Heart left ventricle (tissue), 16 donors: ENCODE results near the gene CD22. TPM values are rescaled to one million over a fixed set of nuclear protein-coding genes. Genes with fewer than 3 reads are reported as not detected.

Experiments used
- ATAC-seq, 4 donors: fragments of 200-7000 bp; cut with Tn5 transposase; one replicate each; pipeline ENCODE4 v1.9.1; 2020 to 2022; ENCODE audit warnings: moderate library complexity in 4 of 4, mild to moderate bottlenecking in 3 of 4, moderate number of reproducible peaks in 1 of 4
- DNase-seq, 5 donors: peaks; one replicate each; pipeline ENCODE4 v3.0.0-alpha.2; 2020
- H3K27ac ChIP-seq, 12 donors: fragments of 200-600 bp; sonication (generic) in 4 of 12; one replicate each; pipeline versions ENCODE4 v1.5.0 to v1.8.0; 2016 to 2022; ENCODE audit warnings: mild to moderate bottlenecking in 2 of 12
- H3K27me3 ChIP-seq, 9 donors: fragments of 200-600 bp; sonication (generic) in 2 of 9; one replicate each; pipeline versions ENCODE4 v1.5.1 to v1.8.0; 2016 to 2022; ENCODE audit warnings: mild to moderate bottlenecking in 3 of 9
- H3K36me3 ChIP-seq, 9 donors: fragments of 200-600 bp; sonication (generic) in 2 of 9; one replicate each; pipeline versions ENCODE4 v1.5.0 to v1.8.0; 2018 to 2022; ENCODE audit warnings: mild to moderate bottlenecking in 2 of 9
- H3K4me1 ChIP-seq, 12 donors: fragments of 200-600 bp; sonication (generic) in 4 of 12; one replicate each; pipeline versions ENCODE4 v1.5.0 to v1.8.0; 2016 to 2022; ENCODE audit warnings: mild to moderate bottlenecking in 3 of 12
- H3K4me3 ChIP-seq, 12 donors: fragments of 200-600 bp; sonication (generic) in 4 of 12; one replicate each; pipeline versions ENCODE4 v1.5.0 to v1.8.0; 2017 to 2022; ENCODE audit warnings: mild to moderate bottlenecking in 9 of 12, moderate library complexity in 4 of 12
- H3K9me3 ChIP-seq, 12 donors: fragments of 200-600 bp; sonication (generic) in 4 of 12; one replicate each; pipeline versions ENCODE4 v1.5.0 to v1.8.0; 2016 to 2022; ENCODE audit warnings: mild to moderate bottlenecking in 1 of 12
- POLR2A ChIP-seq, 2 donors: fragments of 450-650 bp; IDR thresholded peaks; one replicate each; pipeline ENCODE4 v1.6.1; 2017; ENCODE audit warnings: antibody characterized with exemption in 2 of 2, mild to moderate bottlenecking in 2 of 2, moderate library complexity in 2 of 2
- WGBS, 4 donors: extraction: QIAGEN DNeasy Blood & Tissue Kit in 2 of 4; methylation state at CpG; one replicate each; pipeline versions ENCODE4 v1.1.5 to v1.1.7; 2013 to 2018; 5-methylcytosine and 5-hydroxymethylcytosine counted together
- intact Hi-C, 10 donors: fragments of 100-400 bp; cut with DNase I; formaldehyde crosslinking; loops; one replicate each; pipeline versions ENCODE4 v1.11.1 to v1.14.2; 2022
- polyA plus RNA-seq, 2 donors: library from polyadenylated mRNA; stranded (reverse); fragments of 200-250 nt; gene quantifications; one replicate each; pipeline ENCODE4 v1.2.3, GENCODE V29; 2013
- total RNA-seq, 9 donors: library from RNA; depleted of rRNA in 2 of 9; stranded (reverse); fragments of >200 nt in 2 of 9; fragmentation: NEBNext Ultra II Directional in 3 of 9; extraction: Animal tissue kit (Norgen Biotek cat#: 25700) in 3 of 9; gene quantifications; one replicate each; pipeline versions ENCODE4 v1.1.0 to v1.2.4, GENCODE V29; 2016 to 2023
- TF ChIP-seq, protein P1 (sequence below), 12 donors: fragments of 200-600 bp; sonication (generic) in 4 of 12; IDR thresholded peaks; one replicate each; pipeline versions ENCODE4 v1.5.0 to v1.8.0; 2018 to 2022; ENCODE audit warnings: antibody characterized with exemption in 12 of 12, mild to moderate bottlenecking in 5 of 12
- donor health status: ischemic (EF 13 %, LVEDD 7.1; RV severe dilation, severe dysfunction).
- donor health status: healthy with polysubstance abuse.
- donor health status: DM: no; HTN: yes; CAD: no.
- donor health status: DM: no; HTN: no; CAD: no.
- donor health status: ischemic (EF 25% LVEDD 6.9; RV normal size, moderate dysfunction).
- donor health status: ischemic (EF 25% LVEDD 5.7; RV mildly dilated, moderate dysfunction).
- donor health status: healthy.
- donor health status: DM: yes; HTN: yes; CAD: no.
- donor health status: ischemic (EF 35%, LVEDD 5.7; RV mildly dilated, moderate dysfunction).
- donor health status: nonischemic (EF 11% LVEDD 7.7; RV severe dilation, severe dysfunction).
- donor health status: DM: yes; HTN: yes; CAD: no.
- donor health status: PGD.
- donor health status: ischemic (EF 29% LVEDD 5.4; RV normal size, mild dysfunction).
- donor health status: nonischemic (EF 23%, LVEDD 6.1; RV moderate dilation, normal function).

Gene CD22
- total and polyA plus RNA-seq, 11 donors, result 0.11 to 3.3 (median 1.0) TPM; not detected in 2

GRCh38 chr19:35288331-35288730 is 40.7 kb upstream of the CD22 start:
- Histone ChIP-seq H3K4me3 (no peak overlapping the region), H3K9me3 (no peaks in the 10 kb centered on the region), H3K36me3 (no peaks in the 10 kb centered on the region), H3K27me3 (peaks cover 0 to 19% (median 6%) of the 10 kb centered on the region in 9 donors), H3K27ac (no peak overlapping the region), H3K4me1 (peaks cover 0 to 4% (median 0%) of the 10 kb centered on the region in 12 donors)
- intact Hi-C loops, result no loop called here
- WGBS, 4 donors, result 71 to 77% (median 73%) methylated on average over 2 of the region's 2 CpGs
- ATAC-seq (no peak), DNase-seq (no peak)
- TF ChIP-seq, protein P1, sequence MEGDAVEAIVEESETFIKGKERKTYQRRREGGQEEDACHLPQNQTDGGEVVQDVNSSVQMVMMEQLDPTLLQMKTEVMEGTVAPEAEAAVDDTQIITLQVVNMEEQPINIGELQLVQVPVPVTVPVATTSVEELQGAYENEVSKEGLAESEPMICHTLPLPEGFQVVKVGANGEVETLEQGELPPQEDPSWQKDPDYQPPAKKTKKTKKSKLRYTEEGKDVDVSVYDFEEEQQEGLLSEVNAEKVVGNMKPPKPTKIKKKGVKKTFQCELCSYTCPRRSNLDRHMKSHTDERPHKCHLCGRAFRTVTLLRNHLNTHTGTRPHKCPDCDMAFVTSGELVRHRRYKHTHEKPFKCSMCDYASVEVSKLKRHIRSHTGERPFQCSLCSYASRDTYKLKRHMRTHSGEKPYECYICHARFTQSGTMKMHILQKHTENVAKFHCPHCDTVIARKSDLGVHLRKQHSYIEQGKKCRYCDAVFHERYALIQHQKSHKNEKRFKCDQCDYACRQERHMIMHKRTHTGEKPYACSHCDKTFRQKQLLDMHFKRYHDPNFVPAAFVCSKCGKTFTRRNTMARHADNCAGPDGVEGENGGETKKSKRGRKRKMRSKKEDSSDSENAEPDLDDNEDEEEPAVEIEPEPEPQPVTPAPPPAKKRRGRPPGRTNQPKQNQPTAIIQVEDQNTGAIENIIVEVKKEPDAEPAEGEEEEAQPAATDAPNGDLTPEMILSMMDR (IDR thresholded peaks at IDR 0.05), result no peak
- no peak for TF ChIP-seq POLR2A (IDR thresholded peaks at IDR 0.05)

DNA sequence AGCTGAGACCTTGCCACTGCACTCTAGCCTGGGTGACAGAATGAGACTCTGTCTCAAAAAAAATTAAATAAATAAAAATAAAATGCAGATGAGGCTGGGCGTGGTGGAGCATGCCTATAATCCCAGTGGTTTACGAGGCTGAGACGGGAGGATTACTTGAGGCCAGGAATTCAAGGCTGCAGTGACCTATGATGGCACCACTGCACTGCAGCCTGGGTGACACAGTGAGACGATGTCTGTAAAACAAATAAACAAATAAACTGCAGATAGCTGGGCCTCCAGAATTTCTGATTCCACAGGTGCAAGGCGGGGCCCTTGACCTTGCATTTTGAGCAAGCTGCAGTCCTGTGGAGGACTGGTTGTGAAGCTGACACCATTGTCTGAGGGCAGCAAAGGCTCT is 40.1 kb upstream of the CD22 start:
- no peak overlapping the region for H3K4me3 ChIP-seq
- 81 to 87% (median 84%) methylated on average over 5 of the region's 5 CpGs for WGBS, 4 donors
- DNase-seq, result no peak
- H3K9me3 ChIP-seq, result no peaks in the 10 kb centered on the region
- intact Hi-C loops, result no loop called here
- no peaks in the 10 kb centered on the region for H3K36me3 ChIP-seq
- H3K27ac ChIP-seq, result no peak overlapping the region
- TF ChIP-seq, protein P1 (IDR thresholded peaks at IDR 0.05), result no peak
- no peak for TF ChIP-seq POLR2A (IDR thresholded peaks at IDR 0.05)
- peaks cover 0 to 19% (median 6%) of the 10 kb centered on the region in 9 donors for H3K27me3 ChIP-seq
- no peak for ATAC-seq
- H3K4me1 ChIP-seq, result peaks cover 0 to 4% (median 0%) of the 10 kb centered on the region in 12 donors

DNA sequence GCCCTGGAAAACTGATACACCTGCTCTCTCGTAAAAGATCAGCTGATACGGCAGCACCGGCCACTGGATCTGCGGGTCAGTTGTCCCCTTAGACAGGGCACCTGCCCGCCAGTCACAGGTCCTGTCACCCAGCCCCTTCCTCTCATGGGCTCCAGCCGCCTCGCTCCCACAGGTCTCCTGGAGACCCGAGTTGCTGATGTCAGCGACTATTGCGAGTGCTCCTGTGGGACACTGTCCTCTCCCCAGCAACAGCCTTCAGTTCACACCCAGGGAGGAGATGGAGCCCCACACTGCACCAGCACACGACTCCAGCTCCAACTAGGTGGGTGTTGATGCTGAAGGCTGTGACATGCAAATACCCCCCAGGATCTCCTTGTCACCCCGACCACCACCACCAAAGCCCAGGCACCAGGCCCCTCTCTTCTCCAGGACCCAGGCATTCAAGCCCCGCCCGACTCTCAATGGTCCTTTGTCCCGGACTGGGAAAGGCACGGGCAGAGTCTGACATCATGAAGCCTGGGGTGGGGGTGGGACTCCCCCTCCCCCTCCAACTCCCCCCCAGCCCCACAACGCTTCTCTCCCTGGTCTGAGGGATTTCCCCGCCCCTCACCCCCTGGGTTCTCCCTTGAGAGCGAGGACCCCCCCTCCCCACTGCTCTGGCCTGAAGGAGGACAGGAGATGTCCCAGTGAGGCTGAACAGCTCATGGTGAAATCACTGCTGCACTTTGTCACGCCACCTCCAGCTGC is 38.4 kb upstream of the CD22 start:
- no peak for ATAC-seq
- intact Hi-C loops, result no loop called here
- peaks cover 0 to 27% (median 6%) of the 10 kb centered on the region in 9 donors for H3K27me3 ChIP-seq
- 63 to 65% (median 65%) methylated on average over 15 to 20 of the region's 20 CpGs for WGBS, 4 donors
- H3K9me3 ChIP-seq, result no peaks in the 10 kb centered on the region
- no peak for DNase-seq
- no peaks in the 10 kb centered on the region for H3K4me1 ChIP-seq
- no peak overlapping the region for H3K4me3 ChIP-seq
- TF ChIP-seq, protein P1 (IDR thresholded peaks at IDR 0.05), result no peak
- no peak for TF ChIP-seq POLR2A (IDR thresholded peaks at IDR 0.05)
- H3K36me3 ChIP-seq, result no peaks in the 10 kb centered on the region
- no peak overlapping the region for H3K27ac ChIP-seq

DNA sequence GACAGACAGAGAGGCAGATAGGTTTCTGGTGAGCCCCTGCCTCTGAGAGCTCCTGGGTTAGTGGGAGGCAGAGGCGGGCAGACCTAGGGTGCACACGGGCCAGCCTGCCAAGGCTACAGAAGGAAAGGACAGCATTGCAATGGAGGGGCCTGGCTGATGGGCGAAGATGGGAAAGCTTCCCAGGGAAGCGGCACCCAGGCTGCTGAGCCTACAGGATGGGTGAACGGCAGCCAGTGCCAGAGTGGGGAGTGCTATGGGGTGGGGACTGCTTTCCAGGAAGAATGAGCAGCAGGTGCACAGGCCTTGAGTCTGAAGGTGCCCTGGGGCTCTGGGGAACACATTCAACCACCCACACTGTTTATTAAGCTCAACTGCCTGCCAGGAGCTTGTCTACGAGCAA is 37.7 kb upstream of the CD22 start:
- TF ChIP-seq, protein P1 (IDR thresholded peaks at IDR 0.05), result no peak
- no peak for TF ChIP-seq POLR2A (IDR thresholded peaks at IDR 0.05)
- H3K36me3 ChIP-seq, result no peaks in the 10 kb centered on the region
- no peaks in the 10 kb centered on the region for H3K9me3 ChIP-seq
- DNase-seq (no peak), ATAC-seq (no peak)
- no peak overlapping the region for H3K27ac ChIP-seq
- peaks cover 0 to 27% (median 6%) of the 10 kb centered on the region in 9 donors for H3K27me3 ChIP-seq
- WGBS, 4 donors, result 66 to 90% (median 73%) methylated on average over 6 of the region's 6 CpGs
- intact Hi-C loops, result no loop called here
- no peak overlapping the region for H3K4me3 ChIP-seq
- H3K4me1 ChIP-seq, result no peaks in the 10 kb centered on the region
